ENCODE data around the gene CCNH.

GRCh38 chr5:87390075-87390474 lies 22.7 kb downstream of the CCNH start:
- TF ChIP-seq EZH2 (IDR thresholded peaks at IDR 0.05; ENCODE audit: low read depth, unreplicated experiment) (no peak), POLR2AphosphoS5 (IDR thresholded peaks at IDR 0.05; ENCODE audit: low read depth) (no peak), CTCF (conservative IDR thresholded peaks at IDR 0.05; ENCODE audit: low read depth in 2 of 2) (no peak), JUNB (IDR thresholded peaks at IDR 0.05; ENCODE audit: unreplicated experiment) (no peak), EZH2phosphoT487 (IDR thresholded peaks at IDR 0.05; ENCODE audit: unreplicated experiment) (no peak), REST (IDR thresholded peaks at IDR 0.05; ENCODE audit: unreplicated experiment) (no peak), CREB1 (CRISPR knock-in tag; IDR thresholded peaks at IDR 0.05; ENCODE audit: low read depth) (no peak), ETS1 (IDR thresholded peaks at IDR 0.05) (no peak), ZNF462 (CRISPR knock-in tag; IDR thresholded peaks at IDR 0.05) (no peak), STAT1 (IDR thresholded peaks at IDR 0.05; ENCODE audit: unreplicated experiment) (no peak), ZNF114 (CRISPR knock-in tag; IDR thresholded peaks at IDR 0.05) (no peak), NANOG (IDR thresholded peaks at IDR 0.05; ENCODE audit: borderline replicate concordance) (no peak)

All from GM23338 (cell line).